Fibroblast of villous mesenchyme (primary cell): Measurements from ENCODE around the gene PLCD4. TPM values are rescaled to one million over a fixed set of nuclear protein-coding genes. Genes with fewer than 3 reads are reported as not detected.

Experiments used
- DNase-seq: peaks from one replicate; pipeline ENCODE4 v3.0.0-alpha.2; 2010; ENCODE audit warnings: low read depth
- H3K4me3 ChIP-seq: 2 replicates; pipeline ENCODE4 v1.5.1; 2011; ENCODE audit warnings: low read depth, mild to moderate bottlenecking, low read length
- CTCF ChIP-seq: IDR thresholded peaks from 2 replicates; pipeline ENCODE4 v1.5.1; 2012; ENCODE audit warnings: low read depth, mild to moderate bottlenecking, low read length; ENCODE audit not compliant: insufficient read depth
- total RNA-seq: library from RNA; depleted of rRNA; stranded (reverse); fragments of >200 nt; gene quantifications from 2 replicates; pipeline ENCODE4 v1.2.3, GENCODE V29; 2012

Gene PLCD4
- total RNA-seq, 1 donor: 2.2 TPM

- no peak for TF ChIP-seq CTCF
- no peak for DNase-seq
- H3K4me3 ChIP-seq: peak overlapping the region; percentile 82
These were observed 52.3 kb downstream of the PLCD4 start for GRCh38 chr2:218659988-218660358.

- no peak for DNase-seq
- no peak for TF ChIP-seq CTCF
- no peak overlapping the region for H3K4me3 ChIP-seq
These were observed 54.7 kb downstream of the PLCD4 start for GRCh38 chr2:218662377-218662776.

DNA sequence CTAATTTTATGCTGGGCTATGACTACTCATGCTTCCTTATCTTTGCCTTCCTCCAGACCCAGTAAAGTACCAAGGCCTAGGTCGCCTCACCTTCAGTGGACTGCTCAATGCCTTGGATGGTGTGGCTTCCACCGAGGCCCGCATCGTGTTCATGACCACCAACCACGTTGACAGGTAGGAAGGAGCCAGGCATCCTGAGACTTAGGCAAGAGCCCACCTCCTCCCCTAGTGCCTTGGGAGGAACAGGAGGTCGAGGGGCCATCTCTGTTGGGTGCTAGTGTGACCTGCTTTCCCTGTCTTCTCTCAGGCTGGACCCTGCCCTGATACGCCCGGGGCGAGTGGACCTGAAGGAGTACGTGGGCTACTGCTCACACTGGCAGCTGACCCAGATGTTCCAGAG, 55.1 kb downstream of the PLCD4 start:
- TF ChIP-seq CTCF: no peak
- DNase-seq: no peak
- H3K4me3 ChIP-seq: no peak overlapping the region

- no peak for DNase-seq
- TF ChIP-seq CTCF: no peak
These were observed 56.2 kb downstream of the PLCD4 start for GRCh38 chr2:218663901-218664300.

DNA sequence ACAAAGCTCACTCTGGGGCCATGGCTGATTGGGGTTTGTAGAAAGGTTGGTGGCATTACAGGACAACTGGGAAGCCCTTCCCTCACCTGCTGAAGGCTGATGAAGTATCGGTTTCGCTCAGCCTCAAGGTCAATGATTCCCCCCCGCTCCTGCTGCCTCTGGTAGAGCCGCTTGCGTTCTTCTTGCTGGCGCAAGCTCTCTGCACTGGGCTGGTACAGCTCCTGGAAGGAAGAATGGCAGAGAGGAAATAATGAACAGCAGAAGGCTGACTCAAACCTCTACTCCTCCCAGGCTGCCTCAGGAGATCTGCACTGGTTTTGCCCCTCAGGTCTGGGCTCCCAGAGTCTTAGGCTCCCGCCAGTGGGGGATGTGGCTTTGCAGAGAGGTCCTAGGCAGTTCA, 57.0 kb downstream of the PLCD4 start:
- no peak for DNase-seq

More at GRCh38 chr2:218663901-218664300, 56.2 kb downstream of the PLCD4 start:
- H3K4me3 ChIP-seq: no peak overlapping the region

DNA sequence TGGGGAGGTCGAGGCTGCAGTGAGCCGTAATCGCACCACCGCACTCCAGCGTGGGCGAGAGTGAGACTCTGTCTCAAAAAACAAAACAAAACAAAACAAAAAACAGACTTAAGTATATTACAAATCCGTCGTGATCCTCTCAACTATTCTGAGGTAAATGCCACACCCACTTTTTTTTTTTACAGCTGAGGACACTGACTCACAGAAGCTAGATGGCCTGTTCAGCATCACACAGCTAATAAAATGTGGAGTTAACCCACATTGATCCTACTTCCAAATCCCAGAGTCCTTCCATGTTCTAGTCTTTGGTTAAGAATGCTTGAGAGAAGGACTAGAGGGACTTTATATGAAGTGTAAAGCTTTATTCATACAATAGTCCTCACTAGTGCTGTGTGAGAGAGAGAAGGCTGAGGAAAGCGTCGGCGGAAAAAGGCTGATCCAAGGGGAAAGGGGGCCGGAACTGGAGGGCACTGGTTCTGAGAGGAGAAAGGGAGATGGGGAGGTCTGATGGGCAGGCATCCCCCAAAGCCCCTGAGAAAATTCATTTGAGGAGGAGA, 63.5 kb downstream of the PLCD4 start:
- peak overlapping the region; percentile 86 for H3K4me3 ChIP-seq
- peak; percentile 78 for DNase-seq
- TF ChIP-seq CTCF: no peak

More for the DNA sequence above, 57.0 kb downstream of the PLCD4 start:
- no peak overlapping the region for H3K4me3 ChIP-seq
- no peak for TF ChIP-seq CTCF
